Measurements from ENCODE around the gene HAUS3. TPM values are rescaled to one million over a fixed set of nuclear protein-coding genes. Genes with fewer than 3 reads are reported as not detected.

HAUS3 gene
- total and polyA plus RNA-seq, 2 of the 13 experiments (the other 11 are each of a cell fraction or from before 2014, with no cell fraction given) = 3.9 to 12.6 TPM

GRCh38 chr4:2262145-2262943, 20.4 kb upstream of the HAUS3 start (continued):
- TF ChIP-seq ZNF281 (CRISPR knock-in tag; IDR thresholded peaks at IDR 0.05; ENCODE audit: borderline replicate concordance) (no peak), AGO2 (optimal IDR thresholded peaks at IDR 0.05; ENCODE audit: low read depth, low read length) (peak; percentile 66), XBP1 (CRISPR knock-in tag; IDR thresholded peaks at IDR 0.05) (no peak), ISX (CRISPR knock-in tag; conservative IDR thresholded peaks at IDR 0.05) (peak; percentile 83; the same call in 1 of the 2 replicates), GLI4 (CRISPR knock-in tag; IDR thresholded peaks at IDR 0.05; ENCODE audit: borderline replicate concordance) (peak; percentile 65; the same call in 1 of the 2 replicates), IKZF4 (CRISPR knock-in tag; IDR thresholded peaks at IDR 0.05; ENCODE audit: borderline replicate concordance, low read depth, not compliant biosample characterization) (peak; percentile 59), KLF11 (CRISPR knock-in tag; IDR thresholded peaks at IDR 0.05) (no peak), RFX5 (IDR thresholded peaks at IDR 0.05; ENCODE audit: low read depth, low read length) (peak; percentile 98), ZNF224 (CRISPR knock-in tag; IDR thresholded peaks at IDR 0.05) (no peak), ZNF264 (CRISPR knock-in tag; IDR thresholded peaks at IDR 0.05) (no peak), HMGXB3 (CRISPR knock-in tag; IDR thresholded peaks at IDR 0.05; ENCODE audit: borderline replicate concordance) (no peak), FOXJ3 (CRISPR knock-in tag; IDR thresholded peaks at IDR 0.05; ENCODE audit: borderline replicate concordance) (no peak), ZNF251 (CRISPR knock-in tag; IDR thresholded peaks at IDR 0.05) (no peak), HNRNPLL (IDR thresholded peaks at IDR 0.05; ENCODE audit: low read depth, low read length, poor library complexity, severe bottlenecking) (peak; percentile 80), TEAD2 (CRISPR knock-in tag; IDR thresholded peaks at IDR 0.05) (no peak), ZNF546 (CRISPR knock-in tag; conservative IDR thresholded peaks at IDR 0.05) (peak; percentile 89; the same call in 1 of the 2 replicates), ETS1 (CRISPR knock-in tag; IDR thresholded peaks at IDR 0.05) (no peak), ZFP62 (CRISPR knock-in tag; IDR thresholded peaks at IDR 0.05) (no peak), SOX6 (IDR thresholded peaks at IDR 0.05) (no peak), SOX6 (CRISPR knock-in tag; IDR thresholded peaks at IDR 0.05) (peak; percentile 38; the same call in 1 of the 2 replicates), ZBTB38 (CRISPR knock-in tag; IDR thresholded peaks at IDR 0.05) (peak; percentile 20; the same call in 1 of the 2 replicates), BHLHE40 (IDR thresholded peaks at IDR 0.05; ENCODE audit: low read length) (no peak), ZNF317 (CRISPR knock-in tag; IDR thresholded peaks at IDR 0.05) (0 out of 2 replicates have a peak, but pooled peaks have one; percentile 27)

All from HepG2 (cell line).